ENCODE results near the gene SCLT1.

SCLT1 gene

DNA sequence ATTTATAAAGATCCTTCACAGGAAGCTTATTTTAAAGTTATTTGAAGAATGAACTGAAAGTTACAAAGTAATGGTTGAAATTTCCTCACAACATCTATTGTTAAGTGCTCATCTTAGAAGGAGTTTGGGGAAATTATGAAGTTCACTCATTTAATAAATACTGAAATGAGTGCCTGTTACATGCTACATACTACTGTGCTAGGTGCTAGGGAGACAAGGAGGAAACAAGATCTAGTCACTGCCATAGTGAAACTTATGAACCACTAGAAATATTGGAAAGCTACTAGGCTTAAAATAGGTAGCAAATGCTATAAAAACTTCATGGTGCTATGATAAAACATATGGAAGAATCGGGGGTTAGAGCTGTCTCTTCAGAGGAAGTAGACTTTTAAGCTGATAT lies 186.8 kb downstream of the SCLT1 start:
- no peak overlapping the region for H3K4me2 ChIP-seq
- H4K20me1 ChIP-seq, result no peaks in the 10 kb centered on the region
- no peak overlapping the region for H3K27ac ChIP-seq
- no peak for TF ChIP-seq Cebpa-rat (IDR thresholded peaks at IDR 0.05)
- H3K9ac ChIP-seq, result no peak overlapping the region
- H3K9me3 ChIP-seq, result no peaks in the 10 kb centered on the region
- H3K4me1 ChIP-seq, result no peaks in the 10 kb centered on the region
- H3K27me3 ChIP-seq, result no peaks in the 10 kb centered on the region
- H3K4me3 ChIP-seq, result no peak overlapping the region
- H3K36me3 ChIP-seq, result no peaks in the 10 kb centered on the region

DNA sequence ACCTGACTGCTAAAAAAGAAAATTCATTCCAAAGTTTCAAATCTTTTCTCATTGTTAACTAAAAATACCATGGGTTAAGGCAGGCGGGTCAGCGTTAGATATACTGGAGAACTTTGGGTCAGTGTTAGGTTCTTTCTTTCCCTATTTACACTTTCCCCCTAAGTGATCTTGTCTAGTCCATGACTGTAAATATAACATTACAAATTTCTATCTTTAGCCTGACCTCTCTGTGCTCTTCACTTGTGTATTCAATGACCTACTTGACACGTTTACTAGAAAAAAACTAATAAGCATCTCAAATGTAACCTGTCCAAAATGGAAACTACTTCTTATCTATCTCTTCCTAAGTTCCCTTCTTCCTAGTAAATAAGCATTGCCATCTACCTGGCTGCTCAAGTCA lies 188.5 kb downstream of the SCLT1 start:
- no peaks in the 10 kb centered on the region for H3K36me3 ChIP-seq
- H3K4me3 ChIP-seq, result no peak overlapping the region
- no peak overlapping the region for H3K4me2 ChIP-seq
- H3K4me1 ChIP-seq, result no peaks in the 10 kb centered on the region
- no peak for TF ChIP-seq Cebpa-rat (IDR thresholded peaks at IDR 0.05)
- no peaks in the 10 kb centered on the region for H3K27me3 ChIP-seq
- no peaks in the 10 kb centered on the region for H4K20me1 ChIP-seq
- no peaks in the 10 kb centered on the region for H3K9me3 ChIP-seq
- H3K9ac ChIP-seq, result no peak overlapping the region
- no peak overlapping the region for H3K27ac ChIP-seq

- no peak overlapping the region for H3K4me2 ChIP-seq
- no peak overlapping the region for H3K27ac ChIP-seq
- TF ChIP-seq Cebpa-rat (IDR thresholded peaks at IDR 0.05), result peak; percentile 67; the same call in 1 of the 2 replicates
- no peaks in the 10 kb centered on the region for H3K27me3 ChIP-seq
- H3K9me3 ChIP-seq, result no peaks in the 10 kb centered on the region
- 0 out of 2 replicates have a peak, but pooled peaks cover 10% of the 10 kb centered on the region for H3K36me3 ChIP-seq
- H4K20me1 ChIP-seq, result peaks cover 10% of the 10 kb centered on the region; the same call in 1 of the 2 replicates
- peaks cover 17% of the 10 kb centered on the region for H3K4me1 ChIP-seq
- no peak overlapping the region for H3K4me3 ChIP-seq
- no peak overlapping the region for H3K9ac ChIP-seq
Measured at GRCh38 chr4:128880662-128881061, 212.7 kb downstream of the SCLT1 start.

DNA sequence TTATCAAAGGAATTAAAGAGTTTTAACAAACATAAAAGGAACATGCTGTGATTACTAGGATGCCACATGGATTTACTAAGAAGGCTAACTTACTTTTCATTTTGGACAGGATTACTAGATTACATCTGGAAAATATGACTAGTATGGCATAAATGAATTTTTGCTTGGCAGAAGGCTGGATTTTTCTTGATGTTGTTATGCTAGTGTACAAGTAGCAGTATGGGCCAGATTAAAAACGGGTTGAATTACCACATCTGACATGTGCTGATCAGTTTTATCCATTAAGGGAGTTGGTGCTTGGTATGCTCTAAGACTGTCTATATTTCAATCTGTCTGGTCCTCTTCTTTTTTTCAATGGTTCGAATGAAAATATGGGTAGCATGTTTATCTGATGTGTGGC lies 213.4 kb downstream of the SCLT1 start:
- no peak for TF ChIP-seq Cebpa-rat (IDR thresholded peaks at IDR 0.05)
- Histone ChIP-seq H3K27me3 (no peaks in the 10 kb centered on the region), H3K4me2 (no peak overlapping the region), H3K27ac (no peak overlapping the region), H3K36me3 (0 out of 2 replicates have a peak, but pooled peaks cover 10% of the 10 kb centered on the region), H4K20me1 (peaks cover 10% of the 10 kb centered on the region; the same call in 1 of the 2 replicates), H3K9me3 (no peaks in the 10 kb centered on the region), H3K4me3 (no peak overlapping the region), H3K9ac (no peak overlapping the region), H3K4me1 (peaks cover 23% of the 10 kb centered on the region)

DNA sequence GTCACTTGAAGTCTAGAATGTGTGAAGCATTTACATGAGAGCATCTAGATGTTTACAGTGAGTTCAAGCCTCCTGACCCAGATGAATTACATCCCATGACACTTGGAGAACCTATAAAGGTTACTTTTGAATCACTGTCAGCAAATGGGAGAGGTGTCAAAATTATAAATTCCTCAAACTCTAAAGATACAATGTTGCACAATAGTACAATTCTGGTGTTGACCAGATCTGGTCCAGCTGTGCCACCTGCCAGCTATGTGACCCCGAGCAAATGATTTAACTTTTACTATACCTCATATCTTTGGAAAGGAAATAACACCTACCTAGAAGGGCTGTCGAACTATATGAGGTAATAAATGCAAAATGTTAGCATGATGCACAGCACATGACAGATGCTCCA lies 214.1 kb downstream of the SCLT1 start:
- H4K20me1 ChIP-seq, result peaks cover 10% of the 10 kb centered on the region; the same call in 1 of the 2 replicates
- H3K36me3 ChIP-seq, result 0 out of 2 replicates have a peak, but pooled peaks cover 10% of the 10 kb centered on the region
- no peak overlapping the region for H3K4me2 ChIP-seq
- H3K27me3 ChIP-seq, result no peaks in the 10 kb centered on the region
- H3K9ac ChIP-seq, result no peak overlapping the region
- no peak overlapping the region for H3K4me3 ChIP-seq
- H3K27ac ChIP-seq, result no peak overlapping the region
- TF ChIP-seq Cebpa-rat (IDR thresholded peaks at IDR 0.05), result no peak
- peaks cover 23% of the 10 kb centered on the region for H3K4me1 ChIP-seq
- H3K9me3 ChIP-seq, result no peaks in the 10 kb centered on the region

- Histone ChIP-seq H3K36me3 (peaks cover 19% of the 10 kb centered on the region), H3K4me2 (no peak overlapping the region), H3K27me3 (no peaks in the 10 kb centered on the region), H3K27ac (no peak overlapping the region), H3K4me3 (no peak overlapping the region), H3K4me1 (peaks cover 23% of the 10 kb centered on the region), H3K9ac (no peak overlapping the region), H3K9me3 (no peaks in the 10 kb centered on the region), H4K20me1 (peaks cover 10% of the 10 kb centered on the region; the same call in 1 of the 2 replicates)
- no peak for TF ChIP-seq Cebpa-rat (IDR thresholded peaks at IDR 0.05)
Measured at GRCh38 chr4:128877934-128878333, 215.4 kb downstream of the SCLT1 start.

- H4K20me1 ChIP-seq, result peaks cover 10% of the 10 kb centered on the region; the same call in 1 of the 2 replicates
- no peak overlapping the region for H3K9ac ChIP-seq
- no peaks in the 10 kb centered on the region for H3K27me3 ChIP-seq
- peak overlapping the region; percentile 56 for H3K4me2 ChIP-seq
- H3K36me3 ChIP-seq, result peaks cover 32% of the 10 kb centered on the region
- no peak for TF ChIP-seq Cebpa-rat (IDR thresholded peaks at IDR 0.05)
- no peak overlapping the region for H3K4me3 ChIP-seq
- no peak overlapping the region for H3K27ac ChIP-seq
- peaks cover 23% of the 10 kb centered on the region for H3K4me1 ChIP-seq
- no peaks in the 10 kb centered on the region for H3K9me3 ChIP-seq
Measured at GRCh38 chr4:128876200-128876599, 217.1 kb downstream of the SCLT1 start.

- peaks cover 10% of the 10 kb centered on the region; the same call in 1 of the 2 replicates for H4K20me1 ChIP-seq
- H3K9ac ChIP-seq, result no peak overlapping the region
- no peak overlapping the region for H3K4me2 ChIP-seq
- H3K36me3 ChIP-seq, result peaks cover 70% of the 10 kb centered on the region
- peaks cover 19% of the 10 kb centered on the region for H3K4me1 ChIP-seq
- no peaks in the 10 kb centered on the region for H3K27me3 ChIP-seq
- H3K9me3 ChIP-seq, result no peaks in the 10 kb centered on the region
- TF ChIP-seq Cebpa-rat (IDR thresholded peaks at IDR 0.05), result no peak
- no peak overlapping the region for H3K4me3 ChIP-seq
- no peak overlapping the region for H3K27ac ChIP-seq
Measured at GRCh38 chr4:128871948-128872347, 221.4 kb downstream of the SCLT1 start.

GRCh38 chr4:128869776-128870509 lies 223.4 kb downstream of the SCLT1 start:
- Histone ChIP-seq H3K4me1 (no peaks in the 10 kb centered on the region), H3K36me3 (peaks cover 90% of the 10 kb centered on the region), H3K9ac (no peak overlapping the region), H4K20me1 (no peaks in the 10 kb centered on the region), H3K27me3 (no peaks in the 10 kb centered on the region), H3K4me2 (no peak overlapping the region), H3K4me3 (no peak overlapping the region), H3K27ac (no peak overlapping the region), H3K9me3 (no peaks in the 10 kb centered on the region)
- no peak for TF ChIP-seq Cebpa-rat (IDR thresholded peaks at IDR 0.05)

DNA sequence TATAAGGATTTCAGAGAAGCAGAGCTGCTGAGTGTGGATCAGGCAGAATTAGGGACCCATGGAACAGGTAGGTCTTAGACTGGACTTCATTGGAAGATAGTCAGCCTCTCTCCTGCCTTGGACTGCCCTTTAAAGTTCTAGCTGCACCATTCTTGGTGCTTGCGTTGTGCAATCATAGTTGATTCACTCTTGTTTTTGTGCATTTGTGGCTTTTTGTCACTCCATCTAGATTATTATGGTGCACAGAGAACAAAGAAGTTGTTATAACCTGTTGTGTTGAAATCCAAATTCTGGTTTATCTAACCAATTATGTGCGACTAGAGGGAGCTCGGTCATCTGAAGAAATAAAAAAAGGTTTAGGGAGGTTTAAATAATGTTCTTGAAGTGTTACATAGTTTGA lies 224.6 kb downstream of the SCLT1 start:
- no peak overlapping the region for H3K4me3 ChIP-seq
- H3K9me3 ChIP-seq, result no peaks in the 10 kb centered on the region
- H3K36me3 ChIP-seq, result peaks cover 99% of the 10 kb centered on the region
- peaks cover 3% of the 10 kb centered on the region for H4K20me1 ChIP-seq
- no peak overlapping the region for H3K4me2 ChIP-seq
- no peak for TF ChIP-seq Cebpa-rat (IDR thresholded peaks at IDR 0.05)
- no peak overlapping the region for H3K27ac ChIP-seq
- no peaks in the 10 kb centered on the region for H3K4me1 ChIP-seq
- no peak overlapping the region for H3K9ac ChIP-seq
- H3K27me3 ChIP-seq, result no peaks in the 10 kb centered on the region

Data from BLaER1 (cell line).